HEK293T (cell line): ENCODE measurements around the gene CNKSR2.
"Not testable (repeated sequence)": the region's sequence is repeated elsewhere in the genome, so short reads cannot be mapped to it uniquely, and the experiment has no call there.

Source experiments
- CTCF ChIA-PET: fragments of 350-600 bp; formaldehyde crosslinking; extraction: SDS; loops from one replicate; lab custom pipeline; 2021; ENCODE audit warnings: antibody characterized with exemption, inconsistent platforms; lab: Yijun Ruan, JAX
- POLR2A ChIA-PET: fragments of 350-600 bp; formaldehyde crosslinking; extraction: SDS; loops from one replicate; lab custom pipeline; 2020; ENCODE audit warnings: antibody characterized with exemption, inconsistent platforms; lab: Yijun Ruan, JAX
- DNase-seq: peaks from one replicate; pipeline ENCODE4 v3.0.0; 2012; ENCODE audit warnings: mixed read lengths; ENCODE audit errors: extremely low spot score
- ARNT ChIP-seq: fragments of 450-650 bp; IDR thresholded peaks from 2 replicates; pipeline ENCODE4 v1.6.1; 2017; ENCODE audit warnings: mild to moderate bottlenecking
- BHLHE40 ChIP-seq: fragments of 450-650 bp; IDR thresholded peaks from 2 replicates; pipeline ENCODE4 v1.6.1; 2016; ENCODE audit warnings: mild to moderate bottlenecking, moderate library complexity, borderline replicate concordance
- CTBP1 ChIP-seq: fragments of 450-650 bp; IDR thresholded peaks from 2 replicates; pipeline ENCODE4 v1.6.1; 2016; ENCODE audit warnings: borderline replicate concordance
- ELF4 ChIP-seq: fragments of 450-650 bp; IDR thresholded peaks from 2 replicates; pipeline ENCODE4 v1.6.1; 2017; ENCODE audit warnings: antibody characterized with exemption
- FOXA1 ChIP-seq: fragments of 450-650 bp; IDR thresholded peaks from 2 replicates; pipeline ENCODE4 v1.6.1; 2016; ENCODE audit warnings: mild to moderate bottlenecking
- FOXK2 ChIP-seq: fragments of 450-650 bp; IDR thresholded peaks from 2 replicates; pipeline ENCODE4 v1.6.1; 2016; ENCODE audit warnings: mild to moderate bottlenecking
- FOXM1 ChIP-seq: fragments of 450-650 bp; IDR thresholded peaks from 2 replicates; pipeline ENCODE4 v1.6.1; 2017; ENCODE audit warnings: mild to moderate bottlenecking, borderline replicate concordance
- HDGF ChIP-seq: fragments of 450-650 bp; IDR thresholded peaks from 2 replicates; pipeline ENCODE4 v1.6.1; 2017; ENCODE audit warnings: antibody characterized with exemption, borderline replicate concordance
- L3MBTL2 ChIP-seq: fragments of 450-650 bp; conservative IDR thresholded peaks from 2 replicates; pipeline ENCODE4 v1.6.1; 2016; ENCODE audit warnings: mild to moderate bottlenecking
- LEF1 ChIP-seq: fragments of 450-650 bp; IDR thresholded peaks from 2 replicates; pipeline ENCODE4 v1.6.1; 2017; ENCODE audit warnings: mild to moderate bottlenecking, borderline replicate concordance
- NFRKB ChIP-seq: fragments of 450-650 bp; IDR thresholded peaks from 2 replicates; pipeline ENCODE4 v1.6.1; 2016; ENCODE audit warnings: mild to moderate bottlenecking, moderate library complexity
- PKNOX1 ChIP-seq: fragments of 450-650 bp; IDR thresholded peaks from 2 replicates; pipeline ENCODE4 v1.6.1; 2016
- SP1 ChIP-seq: fragments of 450-650 bp; IDR thresholded peaks from 2 replicates; pipeline ENCODE4 v1.6.1; 2017
- SUZ12 ChIP-seq: fragments of 450-650 bp; IDR thresholded peaks from 2 replicates; pipeline ENCODE4 v1.6.1; 2016; ENCODE audit warnings: mild to moderate bottlenecking
- TARDBP ChIP-seq: fragments of 450-650 bp; IDR thresholded peaks from 2 replicates; pipeline ENCODE4 v1.6.1; 2016
- ZNF384 ChIP-seq: fragments of 450-650 bp; IDR thresholded peaks from 2 replicates; pipeline ENCODE4 v1.6.1; 2016

CNKSR2 gene

GRCh38 chrX:21469071-21469470 is 94.9 kb downstream of the CNKSR2 start:
- ChIA-PET POLR2A (no interaction called here), CTCF (no interaction called here)
- no peak for TF ChIP-seq SUZ12
- no peak for TF ChIP-seq ARNT
- TF ChIP-seq L3MBTL2: no peak
- TF ChIP-seq FOXA1: no peak
- TF ChIP-seq LEF1: no peak
- no peak for TF ChIP-seq SP1
- no peak for TF ChIP-seq BHLHE40
- no peak for DNase-seq

- CTCF ChIA-PET: no interaction called here
- no peak for DNase-seq
- TF ChIP-seq FOXK2 (no peak), SUZ12 (no peak), FOXM1 (no peak), SP1 (no peak), NFRKB (no peak), ZNF384 (no peak), PKNOX1 (no peak), BHLHE40 (no peak), HDGF (no peak), ELF4 (no peak), LEF1 (no peak), ARNT (no peak), TARDBP (no peak), CTBP1 (no peak), FOXA1 (no peak)
- POLR2A ChIA-PET: no interaction called here
Measured at GRCh38 chrX:21476909-21477308, 102.7 kb downstream of the CNKSR2 start.

DNA sequence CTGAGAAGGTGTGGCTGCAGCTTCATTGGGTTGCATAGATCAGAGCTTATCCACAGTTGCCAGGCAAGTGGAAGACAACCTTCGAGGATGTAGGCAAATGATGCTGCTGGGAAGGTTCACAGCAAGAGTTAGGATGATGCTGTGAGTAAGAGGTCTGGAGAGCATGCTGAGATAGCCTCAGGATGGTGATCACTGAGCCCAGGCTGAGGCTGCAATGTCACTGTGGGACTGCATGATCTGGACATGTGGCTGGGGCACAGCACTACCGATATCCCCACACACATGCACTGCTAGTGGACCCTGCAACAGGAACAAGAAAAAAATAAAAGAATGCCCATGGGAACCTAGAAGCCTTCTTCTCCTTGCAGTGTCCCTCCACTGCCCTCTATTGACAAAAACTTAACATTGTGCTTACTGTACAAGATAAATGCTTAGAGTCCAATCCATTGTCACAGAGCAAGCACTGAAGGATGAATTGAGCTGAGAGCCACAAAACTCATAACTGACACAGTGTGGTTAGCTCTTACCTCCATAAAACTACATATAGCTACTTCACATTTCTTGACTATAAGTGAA is 105.6 kb downstream of the CNKSR2 start:
- ChIA-PET CTCF (interaction anchor here (0.5 to 1.4 kb wide), 7 partner anchors 73 to 1895 kb away, joined by 3 to 5 read pairs (median 3); no protein-coding TSS in a partner anchor), POLR2A (no interaction called here)
- TF ChIP-seq CTBP1 (no peak), ZNF384 (peak; percentile 27; the same call in 1 of the 2 replicates)
- peak; percentile 31 for DNase-seq

DNA sequence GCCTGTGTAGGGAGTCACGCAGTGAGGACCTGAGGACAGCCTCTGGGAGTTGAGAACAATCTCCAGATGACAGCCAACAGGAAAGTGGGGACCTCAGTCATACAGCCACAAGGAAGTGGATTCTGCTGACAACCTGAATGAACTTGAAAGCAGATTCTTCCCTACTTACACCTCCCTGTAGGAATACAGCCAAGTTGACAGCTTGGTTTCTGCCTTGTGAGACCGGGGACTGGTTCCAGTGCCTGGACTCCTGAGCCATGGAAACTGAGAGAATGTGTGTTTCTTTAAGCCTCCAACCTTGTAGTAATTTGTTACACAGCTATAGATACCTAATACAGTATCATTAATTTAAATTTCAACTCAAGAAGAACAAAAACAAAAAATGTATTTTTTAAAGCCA is 107.5 kb downstream of the CNKSR2 start:
- ChIA-PET POLR2A (no interaction called here), CTCF (interaction anchor here (0.8 kb wide), 1 partner anchor 128 kb away, joined by 3 read pairs; no protein-coding TSS in a partner anchor)
- no peak for DNase-seq
- TF ChIP-seq FOXK2 (no peak), FOXM1 (no peak), ELF4 (no peak), FOXA1 (no peak), SP1 (no peak), L3MBTL2 (no peak), CTBP1 (no peak), ZNF384 (no peak)

- DNase-seq, CTCF ChIA-PET, POLR2A ChIA-PET: not testable (repeated sequence)
Measured at GRCh38 chrX:21484051-21484450, 109.8 kb downstream of the CNKSR2 start.

DNA sequence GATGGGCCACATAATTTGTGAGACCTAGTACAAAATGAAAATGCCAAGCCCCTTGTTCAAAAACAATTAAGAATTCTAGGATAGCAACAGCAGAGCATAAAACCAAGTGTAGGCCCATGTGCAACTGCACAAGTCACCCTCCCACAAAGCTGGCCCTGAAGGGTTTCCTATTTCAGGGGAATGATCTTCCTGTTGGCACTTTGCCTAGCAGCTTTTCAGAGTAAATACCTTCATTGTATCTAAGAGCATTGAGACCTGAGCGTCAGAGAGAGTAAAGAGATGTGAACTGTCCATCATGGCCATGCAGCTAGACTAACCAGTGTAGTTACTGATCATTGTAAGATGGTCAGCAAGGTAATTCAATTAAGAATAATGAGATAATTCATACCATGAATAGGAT is 113.6 kb downstream of the CNKSR2 start:
- CTCF ChIA-PET: no interaction called here
- TF ChIP-seq FOXK2: no peak
- no peak for TF ChIP-seq FOXA1
- no peak for TF ChIP-seq CTBP1
- no peak for TF ChIP-seq LEF1
- no peak for TF ChIP-seq BHLHE40
- no peak for TF ChIP-seq FOXM1
- TF ChIP-seq NFRKB: no peak
- TF ChIP-seq HDGF: no peak
- TF ChIP-seq TARDBP: no peak
- TF ChIP-seq SUZ12: no peak
- no peak for TF ChIP-seq L3MBTL2
- TF ChIP-seq ARNT: no peak
- no peak for TF ChIP-seq SP1
- TF ChIP-seq ZNF384: no peak
- no peak for TF ChIP-seq ELF4
- TF ChIP-seq PKNOX1: no peak
- no peak for DNase-seq
- POLR2A ChIA-PET: no interaction called here

DNA sequence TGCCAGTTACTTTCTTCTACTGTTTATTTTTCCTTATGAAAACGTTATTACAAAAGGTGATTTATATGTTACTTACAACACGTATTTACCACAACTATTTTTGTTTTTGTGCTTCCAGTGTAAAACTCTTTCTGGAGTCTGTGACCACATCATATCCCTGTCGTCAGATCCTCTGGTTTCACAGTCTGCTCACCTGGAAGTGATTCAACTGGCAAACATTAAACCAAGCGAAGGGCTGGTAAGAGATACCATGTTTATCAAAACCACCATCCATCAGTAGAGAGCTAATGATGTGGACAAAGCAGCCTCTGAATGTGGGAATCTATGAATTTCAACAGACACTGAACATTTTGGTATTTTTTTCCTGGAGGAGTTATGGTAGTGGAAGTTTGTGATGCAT is 116.1 kb downstream of the CNKSR2 start:
- TF ChIP-seq ELF4: no peak
- TF ChIP-seq SUZ12: no peak
- ChIA-PET CTCF (no interaction called here), POLR2A (no interaction called here)
- no peak for DNase-seq
